ENCODE results near the gene IGSF22. TPM values are rescaled to one million over a fixed set of nuclear protein-coding genes. Genes with fewer than 3 reads are reported as not detected.
"Not testable (repeated sequence)": the region's sequence is repeated elsewhere in the genome, so short reads cannot be mapped to it uniquely, and the experiment has no call there.

The IGSF22 gene
- total and polyA plus RNA-seq, 9 of the 15 experiments (the other 6 are each of a cell fraction or from before 2014, with no cell fraction given) = not detected

- peak; percentile 98 for TF ChIP-seq ZNF175 (CRISPR knock-in tag; IDR thresholded peaks at IDR 0.05; ENCODE audit: low read depth)
- peak; percentile 70 for TF ChIP-seq CXXC5 (CRISPR knock-in tag; IDR thresholded peaks at IDR 0.05)
- TF ChIP-seq ZNF699 (CRISPR knock-in tag; IDR thresholded peaks at IDR 0.05; ENCODE audit: insufficient replicate concordance) = peak; percentile 72
- TF ChIP-seq CTBP1 (IDR thresholded peaks at IDR 0.05; ENCODE audit: borderline replicate concordance) = peak; percentile 42; the same call in 1 of the 2 replicates
- TF ChIP-seq ZNF134 (CRISPR knock-in tag; conservative IDR thresholded peaks at IDR 0.05) = peak; percentile 66
- TF ChIP-seq E2F3 (CRISPR knock-in tag; IDR thresholded peaks at IDR 0.05) = 0 out of 2 replicates have a peak, but pooled peaks have one; percentile 64
- TF ChIP-seq ZFP1 (CRISPR knock-in tag; IDR thresholded peaks at IDR 0.05) = peak; percentile 84
- TF ChIP-seq MEF2D (tag; conservative IDR thresholded peaks at IDR 0.05; ENCODE audit: low read depth) = peak; percentile 94
- peak; percentile 91 for TF ChIP-seq ZBTB17 (CRISPR knock-in tag; IDR thresholded peaks at IDR 0.05)
- TF ChIP-seq ATF1 (CRISPR knock-in tag; IDR thresholded peaks at IDR 0.05); NR2C1 (IDR thresholded peaks at IDR 0.05): not testable (repeated sequence)
- peak; percentile 54 for TF ChIP-seq ATF1 (tag; IDR thresholded peaks at IDR 0.05)
- 0 out of 4 replicates have a peak, but pooled peaks of 1 of the 2 experiments have one; percentile 27 for TF ChIP-seq FOXK2 (conservative IDR thresholded peaks at IDR 0.05 in 1 of 2, IDR thresholded peaks at IDR 0.05 in 1 of 2; ENCODE audit: low read depth in 2 of 2)
- peak; percentile 89 for TF ChIP-seq ZNF79 (CRISPR knock-in tag; IDR thresholded peaks at IDR 0.05; ENCODE audit: low read depth)
- TF ChIP-seq ZNF398 (CRISPR knock-in tag; IDR thresholded peaks at IDR 0.05) = 0 out of 2 replicates have a peak, but pooled peaks have one; percentile 49
- TF ChIP-seq PYGO2 (tag; IDR thresholded peaks at IDR 0.05) = peak; percentile 95
- TF ChIP-seq ZNF644 (tag; IDR thresholded peaks at IDR 0.05; ENCODE audit: low read depth) = peak; percentile 81; the same call in 1 of the 2 replicates
- 0 out of 2 replicates have a peak, but pooled peaks have one; percentile 5 for TF ChIP-seq NCOR1 (IDR thresholded peaks at IDR 0.05)
- TF ChIP-seq OTX1 (CRISPR knock-in tag; IDR thresholded peaks at IDR 0.05) = peak; percentile 80; the same call in 1 of the 2 replicates
- peak; percentile 75 for TF ChIP-seq ILK (tag; IDR thresholded peaks at IDR 0.05; ENCODE audit: borderline replicate concordance, low read depth)
- peak; percentile 87 for TF ChIP-seq NR2C1 (tag; IDR thresholded peaks at IDR 0.05)
- peak; percentile 76 for TF ChIP-seq STAT5A (IDR thresholded peaks at IDR 0.05; ENCODE audit: borderline replicate concordance, low read length)
- peak in 1 of 2 experiments; percentile 26; a peak in 1 of 4 replicates for TF ChIP-seq MNT (conservative IDR thresholded peaks at IDR 0.05)
- TF ChIP-seq KLF6 (CRISPR knock-in tag; IDR thresholded peaks at IDR 0.05; ENCODE audit: borderline replicate concordance) = peak; percentile 96
- TF ChIP-seq ZNF311 (CRISPR knock-in tag; IDR thresholded peaks at IDR 0.05) = peak; percentile 97
- TF ChIP-seq ZNF165 (CRISPR knock-in tag; IDR thresholded peaks at IDR 0.05; ENCODE audit: borderline replicate concordance) = peak; percentile 94
Observed at GRCh38 chr11:18691467-18692140, 34.4 kb downstream of the IGSF22 start (continued).

All from K562 (cell line).